Anterior cingulate cortex (tissue), 58 donors: ENCODE data around the gene PRDM16.

ENCODE experiments used
- DNase-seq, 58 donors: peaks; one replicate each; lab custom pipeline; 2025; lab: John Stamatoyannopoulos, UW

The PRDM16 gene

GRCh38 chr1:3068564-3069431 lies at the start of gene PRDM16:
TSS of gene PRDM16 (plus strand) at chr1:3069203. CDS start at chr1:3069260, 57 bp downstream.
- DNase-seq: peak in 5 of 58 donors; percentile 14 to 61 (median 33)

DNA sequence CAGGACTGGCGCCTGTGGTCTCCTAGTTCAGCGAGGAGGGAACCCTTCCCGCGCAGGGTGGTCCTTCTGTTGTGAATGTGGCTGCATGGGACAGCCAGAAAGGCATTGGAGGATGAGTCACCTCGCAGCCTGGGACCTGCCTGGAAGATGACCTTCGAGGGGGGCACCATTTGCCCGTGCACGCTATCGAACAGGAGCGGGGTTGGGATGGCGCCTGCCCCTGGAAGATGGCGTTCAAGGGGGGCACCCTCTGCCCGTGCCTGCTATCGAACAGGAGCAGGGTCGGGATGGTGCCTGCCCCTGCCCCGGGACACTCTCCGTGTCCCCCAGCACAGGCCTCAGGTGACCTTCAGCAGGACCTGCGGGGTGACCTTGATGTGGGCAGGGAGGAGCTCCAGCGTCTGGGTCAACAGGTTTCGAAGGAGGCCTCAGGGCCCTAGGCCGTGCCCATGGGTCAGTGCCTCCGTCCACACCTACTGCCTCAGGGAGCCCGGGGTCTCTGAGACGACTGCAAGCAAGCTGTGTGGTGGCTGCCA lies 49.4 kb upstream of the PRDM16 start:
- no peak for DNase-seq

GRCh38 chr1:3020263-3020909 lies 48.6 kb upstream of the PRDM16 start:
- DNase-seq: no peak

GRCh38 chr1:3021233-3021671 lies 47.8 kb upstream of the PRDM16 start, which contains the start of gene ACTRT2:
TSS of gene ACTRT2 (plus strand) at chr1:3021467. CDS start at chr1:3021687, 220 bp downstream.
- DNase-seq: no peak

DNA sequence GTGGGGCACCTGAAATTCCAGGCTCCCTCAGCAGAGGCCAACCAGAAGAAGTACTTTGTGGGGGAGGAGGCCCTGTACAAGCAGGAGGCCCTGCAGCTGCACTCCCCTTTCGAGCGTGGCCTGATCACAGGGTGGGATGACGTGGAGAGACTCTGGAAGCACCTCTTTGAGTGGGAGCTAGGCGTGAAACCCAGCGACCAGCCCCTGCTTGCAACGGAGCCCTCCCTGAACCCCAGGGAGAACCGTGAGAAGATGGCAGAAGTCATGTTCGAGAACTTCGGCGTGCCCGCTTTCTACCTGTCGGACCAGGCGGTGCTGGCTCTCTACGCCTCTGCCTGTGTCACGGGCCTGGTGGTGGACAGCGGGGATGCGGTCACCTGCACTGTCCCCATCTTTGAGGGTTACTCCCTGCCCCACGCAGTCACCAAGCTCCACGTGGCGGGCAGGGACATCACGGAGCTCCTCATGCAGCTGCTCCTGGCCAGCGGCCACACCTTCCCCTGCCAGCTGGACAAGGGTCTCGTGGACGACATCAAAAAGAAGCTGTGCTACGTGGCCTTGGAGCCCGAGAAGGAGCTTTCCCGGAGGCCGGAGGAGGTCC lies 47.1 kb upstream of the PRDM16 start:
- DNase-seq: no peak

- no peak for DNase-seq
Measured at GRCh38 chr1:3022511-3022973, 46.5 kb upstream of the PRDM16 start.

DNA sequence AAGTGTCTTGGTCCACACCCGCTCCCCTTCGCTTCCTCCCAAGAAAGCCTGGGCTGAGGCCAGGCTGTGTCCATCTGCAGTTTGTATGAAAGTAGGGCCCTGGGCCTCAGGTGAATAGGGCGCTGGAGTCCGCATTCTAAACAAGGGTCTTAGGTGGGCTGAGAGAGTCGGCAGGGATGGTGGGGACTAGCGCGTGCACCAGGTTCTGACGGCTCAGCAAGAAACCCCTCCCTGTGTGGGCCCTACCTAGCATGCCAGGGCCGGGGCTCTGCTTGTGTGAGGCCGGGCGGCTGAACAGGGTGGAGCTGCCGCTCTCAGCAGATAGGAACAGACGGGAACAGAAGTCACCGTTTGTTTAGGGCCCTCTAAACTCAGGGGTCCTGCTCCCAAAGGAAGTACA lies 46.0 kb upstream of the PRDM16 start:
- no peak for DNase-seq

GRCh38 chr1:3024019-3024418 lies 45.0 kb upstream of the PRDM16 start:
- DNase-seq: no peak

GRCh38 chr1:3024588-3024987 lies 44.4 kb upstream of the PRDM16 start:
- DNase-seq: no peak

GRCh38 chr1:3026124-3026523 lies 42.9 kb upstream of the PRDM16 start:
- DNase-seq: no peak

DNA sequence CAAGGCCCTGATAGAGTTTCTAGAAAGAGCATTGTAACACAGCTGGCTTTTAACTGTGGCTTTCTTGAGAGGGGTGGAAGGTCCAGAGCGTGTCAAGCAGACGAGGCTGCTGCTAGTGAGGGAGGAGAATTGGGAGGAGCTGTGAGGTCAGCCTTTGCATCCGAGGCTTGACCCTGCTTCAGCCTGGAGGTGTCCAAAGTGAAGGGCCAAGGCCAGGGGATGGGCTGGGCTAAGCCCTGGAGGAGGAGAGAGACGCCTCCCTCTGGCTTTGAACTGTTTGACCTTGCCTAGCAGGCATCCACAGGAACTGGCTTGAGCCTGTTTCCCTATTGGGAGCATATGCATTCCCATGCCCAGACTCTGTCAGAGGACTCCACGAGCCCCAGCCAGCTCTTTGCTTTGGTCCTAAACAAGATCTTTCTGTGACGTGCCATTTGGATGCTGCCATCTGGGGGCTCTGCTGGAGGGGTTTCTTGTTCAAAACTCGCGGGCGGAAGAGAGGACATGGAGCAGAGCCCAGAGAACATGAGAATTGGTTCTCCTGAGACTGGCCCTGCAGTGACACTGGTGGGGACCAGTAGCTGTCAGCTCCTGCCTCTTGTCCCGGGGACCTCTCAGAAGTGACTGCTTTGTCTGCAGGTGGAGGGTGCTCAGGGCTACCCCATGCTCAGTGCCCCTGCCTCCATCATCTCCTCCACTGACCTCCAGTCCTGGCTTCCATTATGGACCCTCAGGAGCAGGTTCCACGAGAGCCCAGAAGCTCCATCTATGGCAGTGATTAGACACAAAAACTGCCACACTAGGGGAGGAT lies 42.2 kb upstream of the PRDM16 start:
- no peak for DNase-seq

DNA sequence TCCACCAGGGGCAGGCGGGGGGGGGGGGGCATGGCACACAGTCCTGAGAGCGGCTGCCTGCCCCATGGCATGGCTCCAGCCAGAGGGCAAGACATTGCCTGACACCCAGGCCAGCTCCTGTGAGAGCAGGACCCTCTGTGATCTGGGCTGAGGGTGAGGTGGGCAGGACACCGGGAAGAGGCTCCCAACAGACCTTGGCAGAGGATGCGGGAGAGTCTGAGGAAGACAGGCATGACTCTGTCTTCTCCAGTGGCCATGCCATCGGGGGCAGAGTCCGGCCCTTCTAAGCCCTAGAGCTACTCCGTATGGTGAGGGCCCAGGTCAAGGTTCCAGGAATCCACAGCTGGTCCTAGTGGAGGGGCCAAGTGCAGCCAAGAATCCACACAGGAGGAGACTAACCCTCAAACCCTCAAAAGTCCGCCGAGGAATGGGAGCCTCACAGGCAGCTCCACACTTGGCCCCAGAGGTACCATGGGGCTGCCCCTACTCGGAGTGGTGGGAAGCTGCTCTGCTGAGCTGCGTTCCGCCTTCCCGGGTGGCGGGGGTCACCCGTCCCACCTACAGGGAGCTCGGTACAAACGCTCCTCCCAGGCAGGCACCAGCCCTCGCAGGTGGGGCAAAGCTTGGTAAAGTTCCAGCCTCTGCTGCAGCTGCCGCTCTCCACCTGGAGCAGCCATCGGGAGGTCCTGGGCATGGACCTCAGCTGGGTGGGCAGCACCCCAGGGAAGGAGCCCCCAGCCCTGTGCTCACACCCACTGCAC lies 41.2 kb upstream of the PRDM16 start:
- no peak for DNase-seq

DNA sequence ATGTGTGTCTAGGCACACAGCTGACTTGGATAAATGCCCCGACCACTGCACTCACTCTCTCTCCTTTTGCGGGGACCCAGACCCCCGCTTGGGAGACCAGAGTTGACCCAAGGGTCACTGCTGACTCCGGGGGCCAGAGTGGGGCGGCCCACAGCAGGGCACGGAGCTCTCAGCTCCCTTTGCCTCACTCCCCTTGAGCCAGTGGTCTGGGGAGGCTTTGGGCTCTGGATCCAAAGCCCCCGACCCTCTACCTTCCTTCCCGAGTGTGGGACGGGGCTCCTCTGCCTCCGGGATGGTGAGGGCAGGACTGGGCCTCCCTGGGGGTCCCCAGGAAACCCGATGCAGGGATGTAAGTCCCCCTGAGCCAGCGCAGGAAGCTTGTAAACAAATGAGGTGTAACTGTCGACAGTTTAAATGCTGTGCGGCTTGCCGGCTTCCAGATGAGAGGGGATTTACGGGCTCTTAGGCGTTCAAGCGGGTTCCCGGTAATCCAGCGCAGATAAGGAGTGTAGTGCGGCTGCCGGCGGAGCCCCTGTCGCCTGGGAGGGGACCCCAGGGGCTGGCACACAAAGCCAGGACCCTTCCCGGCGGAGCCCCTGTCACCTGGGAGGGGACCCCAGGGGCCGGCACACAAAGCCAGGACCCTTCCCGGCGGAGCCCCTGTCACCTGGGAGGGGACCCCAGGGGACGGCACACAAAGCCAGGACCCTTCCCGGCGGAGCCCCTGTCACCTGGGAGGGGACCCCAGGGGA lies 40.3 kb upstream of the PRDM16 start:
- DNase-seq: no peak

DNA sequence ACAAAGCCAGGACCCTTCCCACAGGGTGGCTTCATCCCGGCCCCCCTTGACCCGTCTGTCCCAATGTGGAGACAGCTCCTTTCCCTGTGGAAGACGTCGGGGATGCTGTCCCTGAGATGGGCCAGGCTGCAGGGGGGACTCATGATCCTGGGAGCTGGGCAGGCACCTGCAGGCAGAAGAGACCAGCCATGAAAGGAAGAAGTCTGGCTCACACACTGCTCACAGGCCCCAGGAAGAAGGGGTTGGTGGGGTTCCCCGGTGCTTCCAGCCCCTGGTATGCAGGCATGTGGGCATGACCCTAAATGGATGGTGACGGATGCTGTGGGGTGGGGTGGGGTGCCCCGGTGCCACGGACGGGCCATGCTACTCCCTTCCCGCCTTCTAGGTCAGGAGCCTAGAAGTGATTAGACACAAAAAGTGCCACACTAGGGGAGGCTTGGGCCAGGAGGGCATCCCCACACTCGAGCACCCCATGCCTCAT lies 39.5 kb upstream of the PRDM16 start:
- no peak for DNase-seq

- no peak for DNase-seq
Measured at GRCh38 chr1:3029991-3030662, 38.9 kb upstream of the PRDM16 start.

DNA sequence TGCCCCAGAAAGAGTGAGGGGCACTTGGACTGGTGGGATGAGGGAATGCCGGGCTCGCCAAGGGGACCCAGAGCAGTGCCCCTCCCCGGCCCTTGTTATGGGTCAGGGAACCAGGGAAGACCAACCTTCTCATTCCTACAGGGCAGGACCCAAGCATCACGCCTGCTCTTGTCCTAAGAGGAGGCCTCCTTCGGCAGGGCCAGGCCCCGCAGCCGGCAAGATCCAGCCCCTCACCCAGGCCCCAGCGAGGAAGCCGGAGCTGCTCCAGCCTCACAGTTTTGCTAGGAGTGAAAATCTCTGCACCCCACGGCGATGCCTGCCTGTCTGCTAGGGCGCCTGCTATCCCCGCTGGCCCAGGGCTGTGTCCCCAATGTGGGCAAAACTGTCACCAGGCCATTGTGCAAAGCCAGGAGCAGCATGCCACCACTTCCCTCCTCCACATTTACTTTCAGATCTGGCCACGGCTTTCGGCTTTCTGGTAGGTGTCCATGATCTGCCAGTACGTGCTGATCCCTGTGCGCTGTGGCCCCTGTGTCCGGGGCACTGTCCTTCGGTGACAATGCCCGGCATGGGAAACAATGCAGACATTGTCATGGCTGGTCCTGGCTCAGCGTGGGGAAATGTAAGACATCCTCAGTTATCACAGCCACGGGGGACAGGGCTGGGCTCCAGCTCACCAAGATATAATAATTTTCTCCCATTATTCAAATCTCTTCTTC lies 38.2 kb upstream of the PRDM16 start:
- DNase-seq: peak in 39 of 58 donors; percentile 4 to 83 (median 53)
